GM12891 (cell line): ENCODE measurements around the gene EMX2.

Source experiments
- DNase-seq: peaks from one replicate; pipeline ENCODE4 v3.0.0; 2011; ENCODE audit warnings: low spot score; ENCODE audit not compliant: insufficient read length
- FAIRE-seq: peaks from 2 replicates; lab custom pipeline; 2011; peaks lifted over from hg19 to GRCh38; lab: Jason Lieb, UNC
- PAX5 ChIP-seq: IDR thresholded peaks from 2 replicates; pipeline ENCODE4 v1.6.1; 2011; ENCODE audit warnings: low read length, moderate library complexity, mild to moderate bottlenecking; ENCODE audit not compliant: insufficient read depth, severe bottlenecking
- POLR2A ChIP-seq: IDR thresholded peaks from 2 replicates; pipeline ENCODE4 v1.6.1; 2011; ENCODE audit warnings: low read depth, low read length, control low read depth
- POLR2AphosphoS5 ChIP-seq: IDR thresholded peaks from 2 replicates; pipeline ENCODE4 v1.6.1; 2011; ENCODE audit warnings: low read depth, low read length, control low read depth
- POU2F2 ChIP-seq: IDR thresholded peaks from 2 replicates; pipeline ENCODE4 v1.6.1; 2011; ENCODE audit warnings: low read depth, mild to moderate bottlenecking, control low read depth, low read length, moderate library complexity
- SPI1 ChIP-seq: IDR thresholded peaks from 2 replicates; pipeline ENCODE4 v1.6.1; 2011; ENCODE audit warnings: low read depth, low read length, control low read depth
- TAF1 ChIP-seq: IDR thresholded peaks from 2 replicates; pipeline ENCODE4 v1.6.1; 2011; ENCODE audit warnings: low read depth, low read length, control low read depth

EMX2 gene

GRCh38 chr10:117544004-117544701 lies 1.6 kb downstream of the EMX2 start:
- TF ChIP-seq SPI1 (no peak), POU2F2 (no peak), POLR2A (no peak), PAX5 (no peak), POLR2AphosphoS5 (no peak), TAF1 (no peak)
- no peak for FAIRE-seq
- no peak for DNase-seq

DNA sequence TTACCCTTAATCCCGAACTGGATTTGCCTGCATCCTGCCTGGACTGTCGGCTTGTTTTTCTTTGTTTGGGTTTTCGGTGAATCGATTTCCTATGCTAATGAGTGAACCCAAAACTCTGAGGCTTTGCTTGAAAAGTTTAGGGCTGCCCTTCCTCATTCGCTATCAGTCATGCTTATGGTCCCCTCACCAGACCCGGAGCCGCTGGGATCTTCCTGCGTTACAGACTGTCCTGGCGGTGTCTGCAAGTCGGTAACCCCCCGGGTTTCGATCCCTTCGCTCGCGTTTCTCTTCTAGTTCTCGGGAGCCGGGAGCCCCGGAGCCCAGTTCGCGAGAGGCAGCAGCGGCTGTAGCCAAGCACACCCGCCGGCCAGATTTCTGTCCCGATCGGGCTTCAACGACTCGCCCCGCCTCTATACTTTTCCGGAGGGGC lies 2.2 kb downstream of the EMX2 start:
- no peak for TF ChIP-seq TAF1
- no peak for TF ChIP-seq POU2F2
- TF ChIP-seq PAX5, result no peak
- no peak for TF ChIP-seq SPI1
- TF ChIP-seq POLR2AphosphoS5, result no peak
- TF ChIP-seq POLR2A, result no peak
- FAIRE-seq, result no peak
- no peak for DNase-seq

DNA sequence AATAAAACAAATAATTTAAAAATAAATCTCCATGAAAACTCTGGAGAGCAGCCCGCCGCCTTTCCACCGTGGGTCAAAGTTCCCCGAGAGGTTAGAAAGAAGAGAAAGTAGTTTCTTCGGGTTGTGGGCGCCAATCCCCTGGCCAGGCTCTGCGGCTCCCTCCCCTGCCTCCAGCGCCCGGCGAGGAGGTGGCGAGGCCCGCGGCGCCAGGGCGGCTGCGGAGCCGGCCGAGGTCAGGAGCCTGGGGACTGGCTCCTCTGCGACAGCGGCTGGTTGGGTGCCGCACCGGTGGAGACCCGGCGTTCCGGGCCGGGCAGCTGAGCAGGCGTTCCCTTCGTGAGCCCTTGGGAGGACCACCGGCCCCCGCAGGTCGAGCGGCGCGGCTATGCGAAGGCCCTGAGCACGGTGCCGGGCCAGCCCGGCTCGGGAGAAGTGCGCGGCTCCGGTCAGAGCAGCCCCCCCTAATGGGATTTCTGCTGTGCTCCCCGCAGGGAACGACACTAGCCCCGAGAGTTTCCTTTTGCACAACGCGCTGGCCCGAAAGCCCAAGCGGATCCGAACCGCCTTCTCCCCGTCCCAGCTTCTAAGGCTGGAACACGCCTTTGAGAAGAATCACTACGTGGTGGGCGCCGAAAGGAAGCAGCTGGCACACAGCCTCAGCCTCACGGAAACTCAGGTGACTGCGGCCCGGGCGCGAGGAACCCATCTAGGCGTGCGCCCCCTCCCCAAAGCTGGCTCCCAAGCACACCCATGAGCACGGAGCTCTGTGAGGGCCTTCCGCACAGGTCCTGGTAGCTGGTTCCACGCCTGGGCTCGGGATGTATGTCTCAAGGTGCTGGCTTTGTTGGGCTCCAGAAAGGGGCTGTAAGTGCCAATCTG lies 2.8 kb downstream of the EMX2 start:
- DNase-seq, result no peak
- no peak for FAIRE-seq
- TF ChIP-seq PAX5 (no peak), SPI1 (no peak), POU2F2 (no peak), POLR2AphosphoS5 (no peak), POLR2A (no peak), TAF1 (no peak)

DNA sequence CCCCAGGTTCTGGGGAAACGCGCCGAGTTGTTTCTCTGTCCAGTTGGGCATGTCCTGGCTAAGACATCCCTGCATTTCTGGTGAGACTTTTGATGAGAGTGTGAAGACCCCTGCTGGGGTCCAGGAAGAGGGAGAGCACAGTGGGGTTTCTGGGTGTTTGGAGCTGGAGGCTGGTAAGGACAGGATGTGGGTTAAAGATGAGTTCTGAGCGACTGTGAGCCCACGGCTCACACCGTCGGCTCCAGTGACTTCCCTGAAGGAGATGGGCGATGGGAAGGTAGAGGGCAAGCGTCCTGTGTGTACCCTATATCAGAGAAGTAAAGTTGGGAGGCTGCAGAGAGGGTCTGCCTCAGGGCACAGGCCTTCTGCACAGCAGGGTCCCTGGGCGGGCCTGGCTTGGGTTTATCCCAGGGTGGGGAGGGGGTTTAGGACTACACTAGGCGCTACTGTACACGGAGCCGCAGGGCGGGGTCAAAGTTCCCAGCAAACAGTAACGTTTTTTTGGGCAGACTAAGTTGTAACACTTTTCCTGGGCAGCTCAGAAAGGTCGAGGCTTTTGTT lies 3.6 kb downstream of the EMX2 start:
- TF ChIP-seq PAX5 (no peak), POLR2A (no peak), TAF1 (no peak), POU2F2 (no peak), SPI1 (no peak), POLR2AphosphoS5 (no peak)
- no peak for FAIRE-seq
- no peak for DNase-seq

- FAIRE-seq (no peak), DNase-seq (no peak)
- TF ChIP-seq TAF1, result no peak
- TF ChIP-seq POLR2A, result no peak
- TF ChIP-seq SPI1, result no peak
- no peak for TF ChIP-seq POU2F2
- TF ChIP-seq POLR2AphosphoS5, result no peak
- TF ChIP-seq PAX5, result no peak
Observed at GRCh38 chr10:117546581-117547015, 4.1 kb downstream of the EMX2 start.

DNA sequence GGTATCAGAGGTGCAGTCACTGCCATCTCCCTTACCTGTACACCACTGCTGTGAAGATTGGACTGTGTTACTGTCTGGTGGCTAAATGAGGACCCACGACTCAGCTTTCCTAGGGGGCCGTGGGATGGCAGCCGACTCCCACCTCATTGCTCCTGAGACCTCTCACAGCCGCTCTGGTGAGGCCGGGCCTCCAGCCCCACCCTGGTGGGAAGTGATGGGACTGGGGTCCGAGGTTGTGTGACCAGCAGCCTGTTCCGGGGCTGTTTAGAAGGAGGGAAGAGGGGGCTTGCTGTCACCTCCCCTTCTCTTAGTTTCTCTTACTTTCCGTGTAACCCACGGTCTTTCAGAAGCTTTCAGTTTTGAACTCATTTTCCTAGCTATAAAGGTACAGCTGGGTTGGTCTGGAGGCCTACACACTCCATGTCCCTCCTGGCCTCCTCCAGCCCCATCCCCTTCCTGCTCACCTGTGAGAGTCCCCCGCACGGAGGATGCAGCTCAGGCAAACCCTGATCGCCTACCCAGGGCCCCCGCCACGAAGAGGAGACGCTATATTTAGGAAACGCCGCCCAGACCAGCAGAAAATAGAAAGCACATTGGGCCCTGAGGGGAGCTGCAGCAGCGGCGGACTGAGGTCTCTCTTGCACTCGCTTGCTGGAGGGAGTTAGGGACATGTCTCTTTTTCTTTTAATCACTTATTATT lies 4.6 kb downstream of the EMX2 start:
- DNase-seq (no peak), FAIRE-seq (no peak)
- no peak for TF ChIP-seq POLR2A
- no peak for TF ChIP-seq POLR2AphosphoS5
- no peak for TF ChIP-seq PAX5
- TF ChIP-seq SPI1, result no peak
- TF ChIP-seq POU2F2, result no peak
- TF ChIP-seq TAF1, result no peak

DNA sequence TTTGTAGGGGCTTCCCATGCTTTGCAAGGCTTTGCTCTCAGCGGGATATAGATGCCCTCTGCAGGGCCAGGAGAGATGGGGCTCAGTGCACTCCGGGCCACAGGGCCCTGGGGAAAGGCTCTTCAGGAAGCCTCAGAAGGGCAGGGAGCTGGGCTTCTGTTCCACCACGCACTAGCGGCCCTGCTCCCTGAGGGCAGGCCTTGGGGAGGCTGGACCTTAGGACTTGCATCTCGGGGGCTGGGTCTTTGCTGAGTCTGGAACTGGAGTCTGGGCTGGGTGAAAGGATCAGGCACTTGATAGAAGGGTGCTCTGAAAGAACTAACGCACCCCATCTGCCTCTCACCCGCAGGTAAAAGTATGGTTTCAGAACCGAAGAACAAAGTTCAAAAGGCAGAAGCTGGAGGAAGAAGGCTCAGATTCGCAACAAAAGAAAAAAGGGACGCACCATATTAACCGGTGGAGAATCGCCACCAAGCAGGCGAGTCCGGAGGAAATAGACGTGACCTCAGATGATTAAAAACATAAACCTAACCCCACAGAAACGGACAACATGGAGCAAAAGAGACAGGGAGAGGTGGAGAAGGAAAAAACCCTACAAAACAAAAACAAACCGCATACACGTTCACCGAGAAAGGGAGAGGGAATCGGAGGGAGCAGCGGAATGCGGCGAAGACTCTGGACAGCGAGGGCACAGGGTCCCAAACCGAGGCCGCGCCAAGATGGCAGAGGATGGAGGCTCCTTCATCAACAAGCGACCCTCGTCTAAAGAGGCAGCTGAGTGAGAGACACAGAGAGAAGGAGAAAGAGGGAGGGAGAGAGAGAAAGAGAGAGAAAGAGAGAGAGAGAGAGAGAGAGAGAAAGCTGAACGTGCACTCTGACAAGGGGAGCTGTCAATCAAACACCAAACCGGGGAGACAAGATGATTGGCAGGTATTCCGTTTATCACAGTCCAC lies 5.4 kb downstream of the EMX2 start:
- DNase-seq, result no peak
- no peak for FAIRE-seq
- TF ChIP-seq PAX5, result no peak
- no peak for TF ChIP-seq POLR2A
- TF ChIP-seq POU2F2, result no peak
- no peak for TF ChIP-seq SPI1
- TF ChIP-seq POLR2AphosphoS5, result no peak
- TF ChIP-seq TAF1, result no peak

- TF ChIP-seq PAX5 (no peak), POLR2A (no peak), SPI1 (no peak), TAF1 (no peak), POLR2AphosphoS5 (no peak)
- DNase-seq (no peak), FAIRE-seq (no peak)
Observed at GRCh38 chr10:117549100-117549585, 6.6 kb downstream of the EMX2 start.
